ENCODE measurements around the gene ALOX15.
"Not testable (repeated sequence)": the region's sequence is repeated elsewhere in the genome, so short reads cannot be mapped to it uniquely, and the experiment has no call there.

ALOX15 gene

GRCh38 chr17:4626734-4627256 lies 14.7 kb downstream of the ALOX15 start:
- H3K4me2 ChIP-seq (ENCODE audit: insufficient read depth, low read length): no peak overlapping the region
- no peak overlapping the region for H3K4me3 ChIP-seq (ENCODE audit: low read depth in 1 of 2, low read length in 2 of 2)
- H3K27me3 ChIP-seq (ENCODE audit: insufficient read depth, low read length, poor library complexity): no peaks in the 10 kb centered on the region
- H3K4me1 ChIP-seq (ENCODE audit: insufficient read depth, low read length): no peaks in the 10 kb centered on the region
- ATAC-seq (ENCODE audit: insufficient read depth, low read depth): no peak
- H4K20me1 ChIP-seq (ENCODE audit: insufficient read depth, low read length): no peaks in the 10 kb centered on the region
- no peaks in the 10 kb centered on the region for H3K79me2 ChIP-seq (ENCODE audit: insufficient read depth, low read length)
- peaks cover 8% of the 10 kb centered on the region for H3K9me3 ChIP-seq (ENCODE audit: insufficient read depth, low read length, severe bottlenecking)
- H2AFZ ChIP-seq (ENCODE audit: low read depth, low read length): no peak overlapping the region
- no peak for DNase-seq
- no peak for TF ChIP-seq CTCF (IDR thresholded peaks at IDR 0.05; ENCODE audit: borderline replicate concordance, extremely low read depth, low read length, poor library complexity, severe bottlenecking)
- TF ChIP-seq EZH2 (IDR thresholded peaks at IDR 0.05; ENCODE audit: borderline replicate concordance, low read depth, low read length, severe bottlenecking): no peak
- no peak overlapping the region for H3K27ac ChIP-seq (ENCODE audit: low read length)
- H3K9ac ChIP-seq (ENCODE audit: low read depth, low read length): no peak overlapping the region
- H3K36me3 ChIP-seq (ENCODE audit: insufficient read depth, low read length): no peaks in the 10 kb centered on the region

- Histone ChIP-seq H3K36me3 (ENCODE audit: insufficient read depth, low read length) (no peaks in the 10 kb centered on the region), H2AFZ (ENCODE audit: low read depth, low read length) (no peak overlapping the region), H3K27me3 (ENCODE audit: insufficient read depth, low read length, poor library complexity) (no peaks in the 10 kb centered on the region), H3K4me3 (ENCODE audit: low read depth in 1 of 2, low read length in 2 of 2) (no peak overlapping the region), H3K4me2 (ENCODE audit: insufficient read depth, low read length) (no peak overlapping the region), H3K9me3 (ENCODE audit: insufficient read depth, low read length, severe bottlenecking) (peaks cover 9% of the 10 kb centered on the region), H4K20me1 (ENCODE audit: insufficient read depth, low read length) (no peaks in the 10 kb centered on the region), H3K27ac (ENCODE audit: low read length) (no peak overlapping the region), H3K9ac (ENCODE audit: low read depth, low read length) (no peak overlapping the region), H3K79me2 (ENCODE audit: insufficient read depth, low read length) (no peaks in the 10 kb centered on the region), H3K4me1 (ENCODE audit: insufficient read depth, low read length) (no peaks in the 10 kb centered on the region)
- TF ChIP-seq EZH2 (IDR thresholded peaks at IDR 0.05; ENCODE audit: borderline replicate concordance, low read depth, low read length, severe bottlenecking): no peak
- TF ChIP-seq CTCF (IDR thresholded peaks at IDR 0.05; ENCODE audit: borderline replicate concordance, extremely low read depth, low read length, poor library complexity, severe bottlenecking): no peak
- no peak for DNase-seq
- ATAC-seq (ENCODE audit: insufficient read depth, low read depth): no peak
Observed at GRCh38 chr17:4625181-4625617, 16.3 kb downstream of the ALOX15 start.

- DNase-seq; H3K27me3 ChIP-seq (ENCODE audit: insufficient read depth, low read length, poor library complexity); H3K79me2 ChIP-seq (ENCODE audit: insufficient read depth, low read length); H3K4me3 ChIP-seq (ENCODE audit: low read depth in 1 of 2, low read length in 2 of 2); H3K9me3 ChIP-seq (ENCODE audit: insufficient read depth, low read length, severe bottlenecking); H3K36me3 ChIP-seq (ENCODE audit: insufficient read depth, low read length); H3K27ac ChIP-seq (ENCODE audit: low read length); H3K9ac ChIP-seq (ENCODE audit: low read depth, low read length); ATAC-seq (ENCODE audit: insufficient read depth, low read depth); H2AFZ ChIP-seq (ENCODE audit: low read depth, low read length); H3K4me1 ChIP-seq (ENCODE audit: insufficient read depth, low read length); H4K20me1 ChIP-seq (ENCODE audit: insufficient read depth, low read length); H3K4me2 ChIP-seq (ENCODE audit: insufficient read depth, low read length): not testable (repeated sequence)
Observed at GRCh38 chr17:4624451-4624911, 17.0 kb downstream of the ALOX15 start.

GRCh38 chr17:4623249-4623648 lies 18.2 kb downstream of the ALOX15 start:
- no peak overlapping the region for H2AFZ ChIP-seq (ENCODE audit: low read depth, low read length)
- H3K9me3 ChIP-seq (ENCODE audit: insufficient read depth, low read length, severe bottlenecking): peaks cover 9% of the 10 kb centered on the region
- no peaks in the 10 kb centered on the region for H3K4me1 ChIP-seq (ENCODE audit: insufficient read depth, low read length)
- H3K27ac ChIP-seq (ENCODE audit: low read length): no peak overlapping the region
- no peak overlapping the region for H3K9ac ChIP-seq (ENCODE audit: low read depth, low read length)
- no peak for DNase-seq
- no peaks in the 10 kb centered on the region for H3K27me3 ChIP-seq (ENCODE audit: insufficient read depth, low read length, poor library complexity)
- no peak for ATAC-seq (ENCODE audit: insufficient read depth, low read depth)
- H3K4me3 ChIP-seq (ENCODE audit: low read depth in 1 of 2, low read length in 2 of 2): no peak overlapping the region
- H3K4me2 ChIP-seq (ENCODE audit: insufficient read depth, low read length): no peak overlapping the region
- TF ChIP-seq CTCF (IDR thresholded peaks at IDR 0.05; ENCODE audit: borderline replicate concordance, extremely low read depth, low read length, poor library complexity, severe bottlenecking): no peak
- TF ChIP-seq EZH2 (IDR thresholded peaks at IDR 0.05; ENCODE audit: borderline replicate concordance, low read depth, low read length, severe bottlenecking): no peak
- no peaks in the 10 kb centered on the region for H3K36me3 ChIP-seq (ENCODE audit: insufficient read depth, low read length)
- no peaks in the 10 kb centered on the region for H3K79me2 ChIP-seq (ENCODE audit: insufficient read depth, low read length)
- no peaks in the 10 kb centered on the region for H4K20me1 ChIP-seq (ENCODE audit: insufficient read depth, low read length)
